HEK293 (cell line): ENCODE data around the gene RBM10.
"Not testable (repeated sequence)": the region's sequence is repeated elsewhere in the genome, so short reads cannot be mapped to it uniquely, and the experiment has no call there.

Experiments used
- CTCF ChIA-PET: fragments of 350-600 bp; formaldehyde crosslinking; extraction: SDS; loops from one replicate; lab custom pipeline; 2021; ENCODE audit warnings: antibody characterized with exemption; lab: Yijun Ruan, JAX
- POLR2A ChIA-PET: fragments of 300-600 bp; formaldehyde crosslinking; extraction: SDS; loops from one replicate; lab custom pipeline; 2020; ENCODE audit warnings: antibody characterized with exemption, inconsistent platforms; lab: Yijun Ruan, JAX
- H3K27ac ChIP-seq: fragments of 200-500 bp; sonication (Bioruptor generic); 2 replicates; pipeline ENCODE4 v1.5.1; 2014; ENCODE audit warnings: low read depth, low read length, control low read depth, inconsistent platforms; ENCODE audit errors: extremely low read depth
- H3K36me3 ChIP-seq, 2 experiments: fragments of 200-500 bp in 1 of 2; sonication (Bioruptor generic) in 1 of 2; 1 replicate in 1 of 2; 2 replicates in 1 of 2; pipeline ENCODE4 v1.5.1; 2014 to 2017; ENCODE audit warnings: inconsistent platforms in 2 of 2, low read length in 2 of 2; ENCODE audit not compliant: control insufficient read depth in 2 of 2, insufficient read depth in 1 of 2
- H3K4me1 ChIP-seq: fragments of 200-500 bp; sonication (Bioruptor generic); 2 replicates; pipeline ENCODE4 v1.5.1; 2014; ENCODE audit warnings: mild to moderate bottlenecking, low read length, inconsistent platforms; ENCODE audit not compliant: control insufficient read depth, insufficient read depth
- H3K4me3 ChIP-seq: 2 replicates; pipeline ENCODE4 v1.5.1; 2011; ENCODE audit warnings: low read depth, mild to moderate bottlenecking, control low read depth, low read length, moderate library complexity
- H3K9me3 ChIP-seq: fragments of 200-500 bp; sonication (Bioruptor generic); 2 replicates; pipeline ENCODE4 v1.5.1; 2014; ENCODE audit warnings: low read depth, low read length, inconsistent platforms; ENCODE audit not compliant: control insufficient read depth, insufficient read depth
- GFI1B ChIP-seq: fragments of 450-650 bp; formaldehyde crosslinking; IDR thresholded peaks from 2 replicates; pipeline ENCODE4 v1.5.1; 2016; ENCODE audit warnings: missing biosample characterization, missing genetic modification characterization
- GLI4 ChIP-seq: fragments of 450-650 bp; formaldehyde crosslinking; IDR thresholded peaks from 2 replicates; pipeline ENCODE4 v1.5.1; 2016; ENCODE audit warnings: missing biosample characterization, missing genetic modification characterization
- SALL2 ChIP-seq: fragments of 450-650 bp; formaldehyde crosslinking; IDR thresholded peaks from 2 replicates; pipeline ENCODE4 v1.5.0; 2017; ENCODE audit warnings: missing biosample characterization, mild to moderate bottlenecking, missing genetic modification characterization, borderline replicate concordance
- SCRT2 ChIP-seq: fragments of 450-650 bp; formaldehyde crosslinking; IDR thresholded peaks from 2 replicates; pipeline ENCODE4 v1.5.1; 2016; ENCODE audit warnings: missing biosample characterization, missing genetic modification characterization
- SP2 ChIP-seq: fragments of 450-650 bp; formaldehyde crosslinking; IDR thresholded peaks from 2 replicates; pipeline ENCODE4 v1.5.1; 2016; ENCODE audit warnings: missing biosample characterization, missing genetic modification characterization
- TCF7L2 ChIP-seq: IDR thresholded peaks from 2 replicates; pipeline ENCODE4 v1.6.1; 2011; ENCODE audit warnings: low read depth, mild to moderate bottlenecking, inconsistent platforms, low read length, moderate library complexity, borderline replicate concordance
- ZNF121 ChIP-seq: fragments of 450-650 bp; formaldehyde crosslinking; IDR thresholded peaks from 2 replicates; pipeline ENCODE4 v1.5.1; 2016; ENCODE audit warnings: missing biosample characterization, missing genetic modification characterization
- ZNF16 ChIP-seq: fragments of 450-650 bp; formaldehyde crosslinking; IDR thresholded peaks from 2 replicates; pipeline ENCODE4 v1.5.1; 2016; ENCODE audit warnings: low read depth, missing biosample characterization, missing genetic modification characterization
- ZNF366 ChIP-seq: fragments of 450-650 bp; formaldehyde crosslinking; conservative IDR thresholded peaks from 2 replicates; pipeline ENCODE4 v1.5.1; 2016; ENCODE audit warnings: missing biosample characterization, missing genetic modification characterization
- ZNF391 ChIP-seq: fragments of 450-650 bp; formaldehyde crosslinking; IDR thresholded peaks from 2 replicates; pipeline ENCODE4 v1.5.1; 2016; ENCODE audit warnings: low read depth, missing biosample characterization, missing genetic modification characterization, borderline replicate concordance
- ZNF514 ChIP-seq: fragments of 450-650 bp; formaldehyde crosslinking; IDR thresholded peaks from 2 replicates; pipeline ENCODE4 v1.5.1; 2016; ENCODE audit warnings: missing biosample characterization, missing genetic modification characterization
- ZNF571 ChIP-seq: fragments of 450-650 bp; formaldehyde crosslinking; IDR thresholded peaks from 2 replicates; pipeline ENCODE4 v1.5.0; 2017; ENCODE audit warnings: missing biosample characterization, missing genetic modification characterization
- ZNF626 ChIP-seq: fragments of 450-650 bp; sonication (Bioruptor Pico); formaldehyde crosslinking; IDR thresholded peaks from 2 replicates; pipeline ENCODE4 v1.5.1; 2018; ENCODE audit warnings: missing biosample characterization, missing genetic modification characterization, inconsistent platforms
- ZNF658 ChIP-seq: fragments of 450-650 bp; formaldehyde crosslinking; IDR thresholded peaks from 2 replicates; pipeline ENCODE4; 2016; ENCODE audit warnings: missing biosample characterization, missing genetic modification characterization
- ZNF677 ChIP-seq: fragments of 450-650 bp; IDR thresholded peaks from 2 replicates; pipeline ENCODE4 v1.5.0; 2018; ENCODE audit warnings: missing biosample characterization, mild to moderate bottlenecking, missing genetic modification characterization, moderate library complexity
- ZNF843 ChIP-seq: fragments of 450-650 bp; formaldehyde crosslinking; IDR thresholded peaks from 2 replicates; pipeline ENCODE4 v1.5.1; 2016; ENCODE audit warnings: missing biosample characterization, missing genetic modification characterization
- TF ChIP-seq, protein P1 (sequence below): fragments of 450-650 bp; formaldehyde crosslinking; IDR thresholded peaks from 2 replicates; pipeline ENCODE4 v1.5.1; 2016; ENCODE audit warnings: missing biosample characterization, missing genetic modification characterization, low read depth
- TF ChIP-seq, protein P2 (sequence below): fragments of 450-650 bp; formaldehyde crosslinking; IDR thresholded peaks from 2 replicates; pipeline ENCODE4 v1.5.1; 2016; ENCODE audit warnings: missing biosample characterization, missing genetic modification characterization

RBM10 gene

DNA sequence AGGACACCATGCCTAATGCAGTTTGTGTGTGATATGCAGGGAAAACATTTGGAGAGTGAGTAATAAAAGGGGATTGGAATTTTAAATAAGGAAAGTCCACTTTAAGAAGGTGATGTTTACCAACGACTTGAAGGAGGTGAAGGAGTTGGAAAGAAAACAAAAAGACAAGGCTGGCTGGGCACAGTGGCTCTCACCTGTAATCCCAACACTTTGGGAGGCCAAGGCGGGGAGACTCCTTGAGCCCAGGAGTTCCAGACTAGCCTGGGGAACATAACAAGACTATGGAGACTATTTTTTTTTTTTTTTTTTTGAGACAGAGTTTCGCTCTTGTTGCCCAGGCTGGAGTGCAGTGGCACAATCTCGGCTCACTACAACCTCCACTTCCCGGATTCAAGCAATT is 11.5 kb upstream of the RBM10 start:
- TF ChIP-seq ZNF626 = no peak
- TF ChIP-seq ZNF843 (tag by site-specific recombination) = no peak
- no peak for TF ChIP-seq ZNF514 (tag by site-specific recombination)
- TF ChIP-seq ZNF366 (tag by site-specific recombination) = no peak
- TF ChIP-seq SCRT2 = no peak
- TF ChIP-seq GFI1B (tag by site-specific recombination) = no peak
- TF ChIP-seq GLI4 (tag by site-specific recombination) = no peak
- TF ChIP-seq ZNF571 (tag by site-specific recombination) = no peak
- TF ChIP-seq TCF7L2 = no peak
- no peak overlapping the region for H3K27ac ChIP-seq
- ChIA-PET POLR2A (interaction anchor here (0.6 to 1.4 kb wide), 3 partner anchors 11 to 1639 kb away, joined by 3 to 6 read pairs (median 4); partner anchors contain the start of genes NDUFB11 and RBM10), CTCF (interaction anchor here (2.2 kb wide), 1 partner anchor 11 kb away, joined by 13 read pairs; the partner anchor contains the start of genes NDUFB11 and RBM10)
- H3K9me3 ChIP-seq = no peaks in the 10 kb centered on the region
- no peaks in the 10 kb centered on the region; a peak in 1 of 3 replicates for H3K36me3 ChIP-seq
- H3K4me3 ChIP-seq = no peak overlapping the region
- no peaks in the 10 kb centered on the region for H3K4me1 ChIP-seq

DNA sequence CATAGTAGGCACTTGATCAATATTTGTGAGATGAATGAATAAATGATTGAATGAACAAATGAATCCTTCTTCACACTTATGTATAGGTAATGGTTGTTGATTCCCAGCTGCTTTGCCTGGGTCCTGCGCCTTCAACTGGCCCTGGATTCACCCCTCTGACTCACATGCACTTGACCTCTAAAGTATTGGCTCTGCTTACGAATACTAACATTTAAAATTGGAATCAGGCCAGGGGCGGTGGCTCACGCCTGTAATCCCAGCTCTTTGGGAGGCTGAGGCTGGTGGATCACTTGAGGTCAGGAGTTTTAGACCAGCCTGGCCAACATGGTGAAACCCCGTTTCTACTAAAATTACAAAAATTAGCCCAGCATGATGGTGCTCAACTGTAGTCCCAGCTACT is 9.4 kb upstream of the RBM10 start:
- H3K36me3 ChIP-seq = not testable (repeated sequence)

DNA sequence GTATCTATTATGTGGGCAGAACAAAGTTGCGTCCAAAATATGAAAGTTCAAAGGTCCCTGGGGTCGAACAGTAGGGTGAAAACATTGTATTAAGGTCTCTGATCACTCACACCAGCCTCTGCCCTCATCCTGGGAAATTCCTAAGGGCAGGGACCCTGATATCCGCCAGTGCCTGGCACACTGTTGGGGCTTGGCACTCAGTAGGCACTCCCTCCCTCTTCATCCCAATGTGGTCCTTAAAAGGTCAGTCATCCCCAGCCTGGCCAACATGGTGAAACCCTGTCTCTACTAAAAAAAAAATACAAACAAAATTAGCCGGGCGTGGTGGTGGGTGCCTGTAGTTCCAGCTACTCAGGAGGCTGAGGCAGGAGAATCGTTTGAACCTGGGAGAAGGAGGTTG is 6.8 kb upstream of the RBM10 start:
- Histone ChIP-seq H3K4me3 (no peak overlapping the region), H3K36me3 (peaks cover 0 to 24% of the 10 kb centered on the region in 2 experiments; a peak in 2 of 3 replicates), H3K9me3 (no peaks in the 10 kb centered on the region), H3K4me1 (no peaks in the 10 kb centered on the region), H3K27ac (no peak overlapping the region)
- ChIA-PET POLR2A (no interaction called here), CTCF (no interaction called here)
- TF ChIP-seq SP2 (tag by site-specific recombination) (no peak), ZNF121 (tag by site-specific recombination) (0 out of 2 replicates have a peak, but pooled peaks have one; percentile 9), ZNF677 (tag by site-specific recombination) (no peak), ZNF16 (tag by site-specific recombination) (no peak), ZNF391 (tag by site-specific recombination) (no peak)
- TF ChIP-seq, protein P1, sequence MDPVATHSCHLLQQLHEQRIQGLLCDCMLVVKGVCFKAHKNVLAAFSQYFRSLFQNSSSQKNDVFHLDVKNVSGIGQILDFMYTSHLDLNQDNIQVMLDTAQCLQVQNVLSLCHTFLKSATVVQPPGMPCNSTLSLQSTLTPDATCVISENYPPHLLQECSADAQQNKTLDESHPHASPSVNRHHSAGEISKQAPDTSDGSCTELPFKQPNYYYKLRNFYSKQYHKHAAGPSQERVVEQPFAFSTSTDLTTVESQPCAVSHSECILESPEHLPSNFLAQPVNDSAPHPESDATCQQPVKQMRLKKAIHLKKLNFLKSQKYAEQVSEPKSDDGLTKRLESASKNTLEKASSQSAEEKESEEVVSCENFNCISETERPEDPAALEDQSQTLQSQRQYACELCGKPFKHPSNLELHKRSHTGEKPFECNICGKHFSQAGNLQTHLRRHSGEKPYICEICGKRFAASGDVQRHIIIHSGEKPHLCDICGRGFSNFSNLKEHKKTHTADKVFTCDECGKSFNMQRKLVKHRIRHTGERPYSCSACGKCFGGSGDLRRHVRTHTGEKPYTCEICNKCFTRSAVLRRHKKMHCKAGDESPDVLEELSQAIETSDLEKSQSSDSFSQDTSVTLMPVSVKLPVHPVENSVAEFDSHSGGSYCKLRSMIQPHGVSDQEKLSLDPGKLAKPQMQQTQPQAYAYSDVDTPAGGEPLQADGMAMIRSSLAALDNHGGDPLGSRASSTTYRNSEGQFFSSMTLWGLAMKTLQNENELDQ (tag by site-specific recombination) = no peak

More for the DNA sequence above, 9.4 kb upstream of the RBM10 start:
- H3K4me1 ChIP-seq, H3K27ac ChIP-seq, H3K9me3 ChIP-seq, H3K4me3 ChIP-seq: not testable (repeated sequence)
- POLR2A ChIA-PET = interaction anchor here (0.7 to 1.6 kb wide), 2 partner anchors 9 to 247 kb away, joined by 3 to 10 read pairs; partner anchors contain the start of genes NDUFB11 and RBM10
- CTCF ChIA-PET = interaction anchor here (2.2 kb wide), 1 partner anchor 9 kb away, joined by 13 read pairs; the partner anchor contains the start of genes NDUFB11 and RBM10

DNA sequence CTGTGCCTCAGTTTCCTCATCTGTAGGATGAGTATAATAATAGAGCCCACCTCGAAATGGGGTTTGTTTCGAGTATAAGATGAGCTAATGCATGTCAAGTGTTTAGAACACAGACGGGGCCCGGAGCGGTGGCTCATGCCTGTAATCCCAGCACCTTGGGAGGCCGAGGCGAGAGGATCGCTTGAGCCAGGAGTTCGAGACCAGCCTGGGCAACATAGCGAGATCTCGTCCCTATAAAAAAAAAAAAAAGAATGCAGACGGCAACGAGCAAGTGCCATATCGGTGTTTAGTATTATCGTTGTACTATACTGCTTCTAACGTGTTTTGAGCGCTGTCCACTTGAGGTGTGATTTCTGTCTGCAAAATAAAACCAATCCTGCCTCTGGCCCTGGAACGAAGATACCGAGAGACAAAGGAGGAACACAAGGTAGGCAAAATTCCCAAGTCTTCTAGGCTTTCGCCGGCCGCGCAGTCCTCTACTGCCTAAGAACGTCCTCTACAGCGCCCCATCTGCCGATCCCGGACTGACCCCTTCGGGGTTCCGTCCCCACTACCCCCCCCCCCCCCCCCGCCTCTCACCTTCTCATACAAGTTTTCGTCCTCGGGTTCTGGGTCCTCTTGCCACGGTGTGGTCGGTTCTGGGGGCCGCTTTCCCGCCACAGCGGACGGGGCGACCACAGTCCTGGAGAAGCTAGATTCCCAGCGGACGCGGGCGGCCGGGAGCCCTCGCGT is 961 bp upstream of the RBM10 start:
- CTCF ChIA-PET = interaction anchor here (0.6 to 1.7 kb wide), 4 partner anchors 9 to 45 kb away, joined by 3 to 13 read pairs (median 4); no protein-coding TSS in a partner anchor
- TF ChIP-seq ZNF121 (tag by site-specific recombination) = peak; percentile 68
- TF ChIP-seq ZNF658 = no peak
- TF ChIP-seq, protein P2, sequence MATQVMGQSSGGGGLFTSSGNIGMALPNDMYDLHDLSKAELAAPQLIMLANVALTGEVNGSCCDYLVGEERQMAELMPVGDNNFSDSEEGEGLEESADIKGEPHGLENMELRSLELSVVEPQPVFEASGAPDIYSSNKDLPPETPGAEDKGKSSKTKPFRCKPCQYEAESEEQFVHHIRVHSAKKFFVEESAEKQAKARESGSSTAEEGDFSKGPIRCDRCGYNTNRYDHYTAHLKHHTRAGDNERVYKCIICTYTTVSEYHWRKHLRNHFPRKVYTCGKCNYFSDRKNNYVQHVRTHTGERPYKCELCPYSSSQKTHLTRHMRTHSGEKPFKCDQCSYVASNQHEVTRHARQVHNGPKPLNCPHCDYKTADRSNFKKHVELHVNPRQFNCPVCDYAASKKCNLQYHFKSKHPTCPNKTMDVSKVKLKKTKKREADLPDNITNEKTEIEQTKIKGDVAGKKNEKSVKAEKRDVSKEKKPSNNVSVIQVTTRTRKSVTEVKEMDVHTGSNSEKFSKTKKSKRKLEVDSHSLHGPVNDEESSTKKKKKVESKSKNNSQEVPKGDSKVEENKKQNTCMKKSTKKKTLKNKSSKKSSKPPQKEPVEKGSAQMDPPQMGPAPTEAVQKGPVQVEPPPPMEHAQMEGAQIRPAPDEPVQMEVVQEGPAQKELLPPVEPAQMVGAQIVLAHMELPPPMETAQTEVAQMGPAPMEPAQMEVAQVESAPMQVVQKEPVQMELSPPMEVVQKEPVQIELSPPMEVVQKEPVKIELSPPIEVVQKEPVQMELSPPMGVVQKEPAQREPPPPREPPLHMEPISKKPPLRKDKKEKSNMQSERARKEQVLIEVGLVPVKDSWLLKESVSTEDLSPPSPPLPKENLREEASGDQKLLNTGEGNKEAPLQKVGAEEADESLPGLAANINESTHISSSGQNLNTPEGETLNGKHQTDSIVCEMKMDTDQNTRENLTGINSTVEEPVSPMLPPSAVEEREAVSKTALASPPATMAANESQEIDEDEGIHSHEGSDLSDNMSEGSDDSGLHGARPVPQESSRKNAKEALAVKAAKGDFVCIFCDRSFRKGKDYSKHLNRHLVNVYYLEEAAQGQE (tag by site-specific recombination) = peak; percentile 44; the same call in 1 of the 2 replicates
- TF ChIP-seq SALL2 (tag by site-specific recombination) = no peak

More for the DNA sequence above, 961 bp upstream of the RBM10 start:
- H3K9me3 ChIP-seq = no peaks in the 10 kb centered on the region
- H3K4me1 ChIP-seq = 0 out of 2 replicates have a peak, but pooled peaks cover 3% of the 10 kb centered on the region
- peaks cover 1 to 41% of the 10 kb centered on the region in 2 experiments; a peak in 2 of 3 replicates for H3K36me3 ChIP-seq
- peak overlapping the region; percentile 82 for H3K27ac ChIP-seq
- POLR2A ChIA-PET = interaction anchor here (0.7 to 1.8 kb wide), 12 partner anchors 8 to 380 kb away, joined by 3 to 29 read pairs (median 5); partner anchors contain the start of genes CDK16, RP2 and USP11
- peak overlapping the region; percentile 74 for H3K4me3 ChIP-seq
